ENCODE data around the gene GEMIN2.
"Not testable (repeated sequence)": the region's sequence is repeated elsewhere in the genome, so short reads cannot be mapped to it uniquely, and the experiment has no call there.

DNA sequence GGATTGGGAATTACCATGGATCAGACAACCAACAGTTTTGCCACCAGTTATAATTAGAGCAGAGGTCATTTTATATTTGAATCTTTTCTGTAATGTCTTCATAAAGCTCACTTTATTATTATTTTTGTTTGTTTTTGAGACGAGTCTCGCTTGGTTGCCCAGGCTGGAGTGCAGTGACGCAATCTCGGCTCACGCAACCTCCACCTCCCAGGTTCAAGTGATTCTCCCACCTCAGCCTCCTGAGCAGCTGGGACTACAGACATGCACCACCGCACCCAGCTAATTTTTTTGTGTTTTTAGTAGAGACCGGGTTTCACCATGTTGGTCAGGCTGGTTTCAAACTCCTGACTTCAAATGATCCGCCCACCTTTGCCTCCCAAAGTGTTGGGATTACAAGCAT is 23.7 kb downstream of the GEMIN2 start:
- TF ChIP-seq EZH2 (IDR thresholded peaks at IDR 0.05; ENCODE audit: low read length, missing control alignments): not testable (repeated sequence)
- TF ChIP-seq, protein P1, sequence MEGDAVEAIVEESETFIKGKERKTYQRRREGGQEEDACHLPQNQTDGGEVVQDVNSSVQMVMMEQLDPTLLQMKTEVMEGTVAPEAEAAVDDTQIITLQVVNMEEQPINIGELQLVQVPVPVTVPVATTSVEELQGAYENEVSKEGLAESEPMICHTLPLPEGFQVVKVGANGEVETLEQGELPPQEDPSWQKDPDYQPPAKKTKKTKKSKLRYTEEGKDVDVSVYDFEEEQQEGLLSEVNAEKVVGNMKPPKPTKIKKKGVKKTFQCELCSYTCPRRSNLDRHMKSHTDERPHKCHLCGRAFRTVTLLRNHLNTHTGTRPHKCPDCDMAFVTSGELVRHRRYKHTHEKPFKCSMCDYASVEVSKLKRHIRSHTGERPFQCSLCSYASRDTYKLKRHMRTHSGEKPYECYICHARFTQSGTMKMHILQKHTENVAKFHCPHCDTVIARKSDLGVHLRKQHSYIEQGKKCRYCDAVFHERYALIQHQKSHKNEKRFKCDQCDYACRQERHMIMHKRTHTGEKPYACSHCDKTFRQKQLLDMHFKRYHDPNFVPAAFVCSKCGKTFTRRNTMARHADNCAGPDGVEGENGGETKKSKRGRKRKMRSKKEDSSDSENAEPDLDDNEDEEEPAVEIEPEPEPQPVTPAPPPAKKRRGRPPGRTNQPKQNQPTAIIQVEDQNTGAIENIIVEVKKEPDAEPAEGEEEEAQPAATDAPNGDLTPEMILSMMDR (conservative IDR thresholded peaks at IDR 0.05 in 1 of 2, IDR thresholded peaks at IDR 0.05 in 1 of 2; ENCODE audit: low read depth in 1 of 2, low read length in 2 of 2): not testable (repeated sequence)
